GM12878 (cell line): ENCODE results near the gene CPLX1. TPM values are rescaled to one million over a fixed set of nuclear protein-coding genes. Genes with fewer than 3 reads are reported as not detected.

Experiments
- ATAC-seq: fragments of 200-7000 bp; cut with Tn5 transposase; 3 replicates; pipeline ENCODE4 v1.9.1; 2020; ENCODE audit warnings: mild to moderate bottlenecking, moderate library complexity
- BruUV-seq: library from RNA; stranded (reverse); fragments of 400-500 nt; replicated peaks from 2 replicates; lab custom pipeline; 2021; lab: Mats Ljungman, UMichigan
- CTCF ChIA-PET: fragments of 300-600 bp; sonication (Branson Sonifier 250); formaldehyde crosslinking; extraction: SDS; loops from one replicate; lab custom pipeline; 2021; ENCODE audit warnings: inconsistent platforms; lab: Yijun Ruan, JAX
- POLR2A ChIA-PET: fragments of 350-600 bp; formaldehyde crosslinking; extraction: SDS; loops from one replicate; lab custom pipeline; 2021; ENCODE audit warnings: inconsistent platforms; lab: Charles Lee
- RAD21 ChIA-PET: fragments of 300-600 bp; sonication (Branson Sonifier 250); formaldehyde crosslinking; loops from one replicate; lab custom pipeline; 2023; ENCODE audit warnings: antibody characterized with exemption; ENCODE audit not compliant: unreplicated experiment; lab: Charles Lee
- SMC1A ChIA-PET: fragments of 300-600 bp; sonication (Branson Sonifier 250); formaldehyde crosslinking; loops from one replicate; lab custom pipeline; 2023; ENCODE audit not compliant: unreplicated experiment, uncharacterized antibody; lab: Charles Lee
- DNase-seq: peaks from one replicate; pipeline ENCODE4 v3.0.0-alpha.2; 2011; ENCODE audit warnings: low read depth, low spot score
- FAIRE-seq: peaks from 3 replicates; lab custom pipeline; 2011; peaks lifted over from hg19 to GRCh38; lab: Jason Lieb, UNC
- H2AFZ ChIP-seq: 2 replicates; pipeline ENCODE4 v1.6.0; 2011; ENCODE audit warnings: low read depth, low read length, control low read depth; ENCODE audit not compliant: control insufficient read depth
- H3K27ac ChIP-seq: 2 replicates; pipeline ENCODE4 v1.5.1; 2011; ENCODE audit warnings: control low read depth; ENCODE audit not compliant: control insufficient read depth, insufficient read depth
- H3K27me3 ChIP-seq, 2 experiments: replicated peaks in 1 of 2; 2 replicates each; pipeline versions ENCODE4 v1.6.0 to v1.6.1; 2011; ENCODE audit warnings: low read length in 1 of 2; ENCODE audit not compliant: control insufficient read depth in 2 of 2, insufficient read depth in 2 of 2
- H3K36me3 ChIP-seq, 2 experiments: 2 replicates each; pipeline ENCODE4 v1.5.1; 2011; ENCODE audit warnings: low read length in 1 of 2; ENCODE audit not compliant: control insufficient read depth in 2 of 2, insufficient read depth in 2 of 2
- H3K4me1 ChIP-seq: 2 replicates; pipeline ENCODE4 v1.6.1; 2011; ENCODE audit warnings: mild to moderate bottlenecking, low read length, moderate library complexity, mixed read lengths; ENCODE audit not compliant: control insufficient read depth, insufficient read depth
- H3K4me2 ChIP-seq: 2 replicates; pipeline ENCODE4 v1.6.0; 2011; ENCODE audit warnings: control low read depth; ENCODE audit not compliant: control insufficient read depth, insufficient read depth
- H3K4me3 ChIP-seq: fragments of 200-600 bp; sonication (generic); 2 replicates; pipeline ENCODE4 v1.5.1; 2016
- H3K79me2 ChIP-seq: 2 replicates; pipeline ENCODE4 v1.6.0; 2011; ENCODE audit warnings: low read length; ENCODE audit not compliant: control insufficient read depth, insufficient read depth
- H3K9ac ChIP-seq: 2 replicates; pipeline ENCODE4 v1.8.0; 2011; ENCODE audit warnings: low read length, control low read depth, mixed read lengths; ENCODE audit not compliant: control insufficient read depth, insufficient read depth
- H3K9me3 ChIP-seq: replicated peaks from 3 replicates; pipeline ENCODE4 v1.5.1; 2011; ENCODE audit warnings: mild to moderate bottlenecking, low read length; ENCODE audit not compliant: control insufficient read depth, insufficient read depth
- H4K20me1 ChIP-seq: 2 replicates; pipeline ENCODE4 v1.6.0; 2011; ENCODE audit not compliant: control insufficient read depth, insufficient read depth
- BHLHE40 ChIP-seq, 2 experiments: fragments of 450-650 bp in 1 of 2; IDR thresholded peaks; 2 replicates each; pipeline ENCODE4 v1.6.1; 2011 to 2017; ENCODE audit warnings: low read depth in 2 of 2, borderline replicate concordance in 1 of 2, improper control_type of control experiment in 1 of 2, low read length in 1 of 2, mild to moderate bottlenecking in 1 of 2
- ELK1 ChIP-seq: IDR thresholded peaks from 2 replicates; pipeline ENCODE4 v1.6.1; 2012; ENCODE audit warnings: low read depth, low read length, improper control_type of control experiment
- IRF4 ChIP-seq: IDR thresholded peaks from 2 replicates; pipeline ENCODE4 v1.6.1; 2011; ENCODE audit warnings: low read depth, low read length
- RFX5 ChIP-seq: IDR thresholded peaks from 2 replicates; pipeline ENCODE4 v1.6.1; 2011; ENCODE audit warnings: low read depth, low read length, improper control_type of control experiment
- SRF ChIP-seq, 2 experiments: IDR thresholded peaks; 2 replicates each; pipeline ENCODE4 v1.6.1; 2011; ENCODE audit warnings: low read depth in 2 of 2, low read length in 2 of 2, mild to moderate bottlenecking in 1 of 2, moderate library complexity in 1 of 2
- YY1 ChIP-seq: IDR thresholded peaks from 2 replicates; pipeline ENCODE4 v1.6.1; 2011; ENCODE audit warnings: low read depth, mild to moderate bottlenecking, low read length
- WGBS: methylation state at CpG from one replicate; pipeline ENCODE4 v1.1.6; 2016; ENCODE audit warnings: low lambda C conversion rate; ENCODE audit not compliant: insufficient replicate concordance, insufficient coverage; ENCODE audit errors: missing lambda C conversion rate; 5-methylcytosine and 5-hydroxymethylcytosine counted together
- in situ Hi-C: fragments of 300-500 bp; cut with MboI; formaldehyde crosslinking; loops from 9 replicates; pipeline ENCODE4 v1.14.3; 2018; ENCODE audit warnings: mixed read lengths
- intact Hi-C: fragments of 100-400 bp; cut with micrococcal nuclease; formaldehyde crosslinking; loops from one replicate; pipeline ENCODE4 v1.14.2; 2022; ENCODE audit not compliant: unreplicated experiment
- polyA plus RNA-seq, 11 experiments: library from polyadenylated mRNA; depleted of rRNA in 4 of 11; unstranded in 6 of 11; stranded (reverse) in 5 of 11; fragments of >200 nt; fragmentation: Nextera tagmentation in 4 of 11; fragmentation: Illumina TruSeq in 1 of 11; extraction: Ambion mirVana in 4 of 11; extraction: Trizol in 1 of 11; gene quantifications; 1 replicate in 1 of 11; 2 replicates in 10 of 11; pipeline versions ENCODE4 v1.2.1 to v1.2.3, GENCODE V29; 2011 to 2016; ENCODE audit warnings: inconsistent platforms in 2 of 11, missing spikeins in 2 of 11, low read depth in 1 of 11
- total RNA-seq, 4 experiments: library from RNA; depleted of rRNA in 3 of 4; stranded (reverse); fragments of >200 nt in 3 of 4; fragmentation: Illumina TruSeq in 1 of 4; extraction: Trizol in 1 of 4; gene quantifications; 2 replicates each; pipeline versions ENCODE4 v1.2.1 to v1.2.3, GENCODE V29; 2013 to 2021

The CPLX1 gene
- total and polyA plus RNA-seq, 10 of the 15 experiments (the other 5 are each of a cell fraction or from before 2014, with no cell fraction given) = 0.04 to 1.2 (median 0.13) TPM; not detected in 5

- TF ChIP-seq ELK1 = no peak
These were observed 37.2 kb downstream of the CPLX1 start (continued) for GRCh38 chr4:788636-789297.

- no peak for TF ChIP-seq SRF (IDR thresholded peaks at IDR 0.05; ENCODE audit: low read depth in 2 of 2, low read length in 2 of 2)
- no peak for TF ChIP-seq YY1
- TF ChIP-seq BHLHE40 (IDR thresholded peaks at IDR 0.05; ENCODE audit: borderline replicate concordance in 1 of 2, low read depth in 2 of 2, low read length in 1 of 2) = no peak
- no peak for TF ChIP-seq IRF4
- no peak for TF ChIP-seq RFX5
- FAIRE-seq = no peak
- POLR2A ChIA-PET = no interaction called here
- H3K27me3 ChIP-seq = peaks cover 0 to 6% of the 10 kb centered on the region in 2 experiments; a peak in 2 of 4 replicates
- H3K4me3 ChIP-seq = no peak overlapping the region
- H3K9me3 ChIP-seq = no peaks in the 10 kb centered on the region
- no peak overlapping the region for H3K4me2 ChIP-seq
- H2AFZ ChIP-seq = no peak overlapping the region
- SMC1A ChIA-PET = no interaction called here
- H3K9ac ChIP-seq = no peak overlapping the region
- DNase-seq = no peak
- intact Hi-C loops = no loop called here
- BruUV-seq = no TSS peak
- H3K79me2 ChIP-seq = no peaks in the 10 kb centered on the region
- peaks cover 17% of the 10 kb centered on the region for H3K4me1 ChIP-seq
- RAD21 ChIA-PET = no interaction called here
- no peaks in the 10 kb centered on the region for H3K36me3 ChIP-seq
- 66% methylated on average over 19 of the region's 19 CpGs for WGBS
- in situ Hi-C loops = no loop called here
- ATAC-seq = no peak
- H3K27ac ChIP-seq = no peak overlapping the region
- CTCF ChIA-PET = no interaction called here
- no peaks in the 10 kb centered on the region for H4K20me1 ChIP-seq
These were observed 37.8 kb downstream of the CPLX1 start for GRCh38 chr4:788006-788635.
